Measurements from ENCODE around the gene PEX11G.

The PEX11G gene

DNA sequence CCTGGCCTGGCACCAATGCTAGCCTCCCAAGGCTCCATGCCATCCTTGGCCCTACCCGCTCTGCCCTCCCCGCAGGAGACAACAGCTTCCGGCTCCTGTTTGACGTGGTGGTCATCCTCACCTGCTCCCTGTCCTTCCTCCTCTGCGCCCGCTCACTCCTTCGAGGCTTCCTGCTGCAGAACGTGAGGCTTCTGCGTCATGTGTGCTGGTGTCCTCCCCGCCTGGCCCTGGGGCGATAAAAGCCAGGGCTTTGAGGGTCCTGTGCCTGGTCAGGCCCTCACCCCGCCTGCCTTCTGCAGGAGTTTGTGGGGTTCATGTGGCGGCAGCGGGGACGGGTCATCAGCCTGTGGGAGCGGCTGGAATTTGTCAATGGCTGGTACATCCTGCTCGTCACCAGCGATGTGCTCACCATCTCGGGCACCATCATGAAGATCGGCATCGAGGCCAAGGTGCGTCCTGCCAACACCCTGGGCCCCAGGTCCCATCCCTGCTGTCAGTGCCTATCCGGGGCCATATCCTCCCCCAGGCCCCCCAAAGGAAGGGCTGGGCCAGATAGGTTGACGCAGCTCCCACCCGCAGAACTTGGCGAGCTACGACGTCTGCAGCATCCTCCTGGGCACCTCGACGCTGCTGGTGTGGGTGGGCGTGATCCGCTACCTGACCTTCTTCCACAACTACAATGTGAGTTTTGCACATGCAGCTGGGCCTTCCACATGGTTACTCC lies 39.8 kb upstream of the PEX11G start:
- Histone ChIP-seq H3K4me1 (ENCODE audit: low read depth, poor library complexity, severe bottlenecking) (no peaks in the 10 kb centered on the region), H3K79me2 (ENCODE audit: insufficient read depth, low read depth) (no peaks in the 10 kb centered on the region), H2AFZ (ENCODE audit: low read depth) (no peak overlapping the region), H3K9ac (no peak overlapping the region), H3K4me3 (IDR thresholded peaks at IDR 0.05; ENCODE audit: insufficient read depth, low read depth, low read length) (no peak overlapping the region), H3K4me2 (no peak overlapping the region), H3K27ac (no peak overlapping the region), H3K27me3 (ENCODE audit: insufficient read depth, low read depth) (no peaks in the 10 kb centered on the region), H3K36me3 (ENCODE audit: insufficient read depth) (no peaks in the 10 kb centered on the region), H4K20me1 (ENCODE audit: insufficient read depth) (no peaks in the 10 kb centered on the region)
- TF ChIP-seq CTCF (conservative IDR thresholded peaks at IDR 0.05; ENCODE audit: low read depth, low read length) = no peak

DNA sequence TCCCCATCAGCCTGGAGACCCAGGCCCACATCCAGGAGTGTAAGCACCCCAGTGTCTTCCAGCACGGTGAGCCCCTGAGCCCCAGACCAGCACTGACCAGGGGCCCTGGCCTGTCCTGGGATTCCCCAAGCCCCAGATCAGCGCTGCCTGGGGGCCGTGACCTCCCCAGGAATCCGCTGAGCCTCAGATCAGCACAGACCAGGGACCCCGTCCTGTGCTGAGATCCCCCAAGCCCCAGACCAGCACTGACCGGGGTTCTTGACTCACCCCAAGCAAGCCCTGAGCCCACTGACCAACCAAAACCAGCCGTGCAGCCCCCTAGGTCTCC lies 39.3 kb upstream of the PEX11G start:
- peaks cover 4% of the 10 kb centered on the region for H3K4me1 ChIP-seq (ENCODE audit: low read depth, poor library complexity, severe bottlenecking)
- H3K27me3 ChIP-seq (ENCODE audit: insufficient read depth, low read depth) = no peaks in the 10 kb centered on the region
- no peak overlapping the region for H3K4me2 ChIP-seq

DNA sequence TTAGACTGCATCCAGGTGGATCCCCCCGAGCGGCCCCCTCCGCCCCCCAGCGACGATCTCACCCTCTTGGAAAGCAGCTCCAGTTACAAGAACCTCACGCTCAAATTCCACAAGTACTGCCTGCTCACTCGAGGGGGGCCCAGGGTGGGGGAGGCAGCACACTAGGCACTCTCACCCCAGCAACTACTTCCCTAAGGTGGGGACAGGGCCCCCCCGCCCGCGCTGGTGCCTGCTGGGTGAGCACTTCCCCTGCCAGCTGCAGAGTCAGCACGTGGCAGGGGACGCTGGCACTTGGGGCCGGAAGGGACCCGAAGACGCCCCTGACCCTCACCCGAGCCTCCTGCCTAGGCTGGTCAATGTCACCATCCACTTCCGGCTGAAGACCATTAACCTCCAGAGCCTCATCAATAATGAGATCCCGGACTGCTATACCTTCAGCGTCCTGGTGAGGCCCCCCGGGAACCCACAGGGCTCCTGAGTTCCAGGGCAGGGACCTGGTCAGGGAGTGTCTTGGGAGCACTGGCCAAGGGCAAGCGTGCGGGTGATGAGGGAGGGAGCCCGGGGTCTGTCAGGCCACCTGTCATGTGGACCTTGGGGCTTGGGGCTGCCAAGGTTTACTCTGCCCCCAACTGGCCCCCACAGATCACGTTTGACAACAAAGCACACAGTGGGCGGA lies 38.8 kb upstream of the PEX11G start:
- no peak overlapping the region for H3K27ac ChIP-seq
- H3K9ac ChIP-seq = no peak overlapping the region
- no peak overlapping the region for H3K4me3 ChIP-seq (IDR thresholded peaks at IDR 0.05; ENCODE audit: insufficient read depth, low read depth, low read length)
- H2AFZ ChIP-seq (ENCODE audit: low read depth) = no peak overlapping the region
- H3K4me1 ChIP-seq (ENCODE audit: low read depth, poor library complexity, severe bottlenecking) = peaks cover 6% of the 10 kb centered on the region
- H3K27me3 ChIP-seq (ENCODE audit: insufficient read depth, low read depth) = no peaks in the 10 kb centered on the region
- H3K4me2 ChIP-seq = no peak overlapping the region
- peaks cover 6% of the 10 kb centered on the region; the same call in 1 of the 2 replicates for H3K79me2 ChIP-seq (ENCODE audit: insufficient read depth, low read depth)
- no peak for TF ChIP-seq CTCF (conservative IDR thresholded peaks at IDR 0.05; ENCODE audit: low read depth, low read length)
- H4K20me1 ChIP-seq (ENCODE audit: insufficient read depth) = no peaks in the 10 kb centered on the region
- no peaks in the 10 kb centered on the region for H3K36me3 ChIP-seq (ENCODE audit: insufficient read depth)

More for the DNA sequence above, 39.3 kb upstream of the PEX11G start:
- Histone ChIP-seq H3K27ac (no peak overlapping the region), H3K36me3 (ENCODE audit: insufficient read depth) (no peaks in the 10 kb centered on the region), H3K79me2 (ENCODE audit: insufficient read depth, low read depth) (peaks cover 2% of the 10 kb centered on the region; the same call in 1 of the 2 replicates), H4K20me1 (ENCODE audit: insufficient read depth) (no peaks in the 10 kb centered on the region), H3K4me3 (IDR thresholded peaks at IDR 0.05; ENCODE audit: insufficient read depth, low read depth, low read length) (no peak overlapping the region), H3K9ac (no peak overlapping the region), H2AFZ (ENCODE audit: low read depth) (no peak overlapping the region)
- TF ChIP-seq CTCF (conservative IDR thresholded peaks at IDR 0.05; ENCODE audit: low read depth, low read length) = no peak

DNA sequence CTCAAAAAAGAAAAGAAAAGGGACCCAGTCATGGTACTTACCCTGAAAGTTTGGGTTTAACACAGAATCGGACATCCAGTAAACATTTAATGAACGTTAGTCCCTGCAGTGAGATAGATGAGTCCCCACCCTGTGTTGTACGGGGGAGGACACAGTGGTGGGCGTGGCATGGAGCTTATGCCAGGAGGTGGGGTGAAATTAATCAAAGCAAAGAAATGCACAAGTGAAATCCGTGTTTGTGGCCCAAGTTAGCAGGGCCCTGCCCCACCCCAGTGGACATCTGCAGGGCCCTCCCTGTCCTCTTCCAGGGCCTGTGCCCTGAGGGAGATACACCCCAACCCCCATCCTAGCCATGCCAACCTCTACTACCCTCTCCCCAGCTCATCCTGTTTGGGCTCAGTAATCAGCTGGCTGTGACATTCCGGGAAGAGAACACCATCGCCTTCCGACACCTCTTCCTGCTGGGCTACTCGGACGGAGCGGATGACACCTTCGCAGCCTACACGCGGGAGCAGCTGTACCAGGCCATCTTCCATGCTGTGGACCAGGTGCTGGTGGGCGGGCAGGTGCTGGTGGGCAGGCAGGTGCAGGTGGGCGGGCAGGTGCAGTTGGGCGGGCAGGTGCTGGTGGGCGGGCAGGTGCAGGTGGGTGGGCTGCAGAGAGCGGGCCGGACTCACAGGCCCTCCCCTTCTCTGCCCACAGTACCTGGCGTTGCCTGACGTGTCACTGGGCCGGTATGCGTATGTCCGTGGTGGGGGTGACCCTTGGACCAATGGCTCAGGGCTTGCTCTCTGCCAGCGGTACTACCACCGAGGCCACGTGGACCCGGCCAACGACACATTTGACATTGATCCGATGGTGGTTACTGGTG lies 37.5 kb upstream of the PEX11G start:
- TF ChIP-seq CTCF (conservative IDR thresholded peaks at IDR 0.05; ENCODE audit: low read depth, low read length) = no peak
- H3K4me2 ChIP-seq = no peak overlapping the region

More for the DNA sequence above, 37.5 kb upstream of the PEX11G start:
- H3K4me3 ChIP-seq (IDR thresholded peaks at IDR 0.05; ENCODE audit: insufficient read depth, low read depth, low read length) = no peak overlapping the region
- H3K79me2 ChIP-seq (ENCODE audit: insufficient read depth, low read depth) = peaks cover 6% of the 10 kb centered on the region; the same call in 1 of the 2 replicates
- H3K27me3 ChIP-seq (ENCODE audit: insufficient read depth, low read depth) = no peaks in the 10 kb centered on the region
- H3K9ac ChIP-seq = no peak overlapping the region
- peaks cover 12% of the 10 kb centered on the region for H3K4me1 ChIP-seq (ENCODE audit: low read depth, poor library complexity, severe bottlenecking)
- H3K36me3 ChIP-seq (ENCODE audit: insufficient read depth) = no peaks in the 10 kb centered on the region
- no peak overlapping the region for H2AFZ ChIP-seq (ENCODE audit: low read depth)
- no peak overlapping the region for H3K27ac ChIP-seq
- H4K20me1 ChIP-seq (ENCODE audit: insufficient read depth) = no peaks in the 10 kb centered on the region

Data from KMS-11 (cell line).